ENCODE data around the gene RBFOX1. TPM values are rescaled to one million over a fixed set of nuclear protein-coding genes. Genes with fewer than 3 reads are reported as not detected.
"Not testable (repeated sequence)": the region's sequence is repeated elsewhere in the genome, so short reads cannot be mapped to it uniquely, and the experiment has no call there.

RBFOX1 gene
- total RNA-seq, 1 donor from 2014 or later, result not detected

GRCh38 chr16:7501868-7502267, 169.2 kb downstream of the RBFOX1 start:
- H3K9me3 Mint-ChIP-seq (ENCODE audit: low read depth), result peaks cover 47% of the 10 kb centered on the region
- no peaks in the 10 kb centered on the region for H3K36me3 Mint-ChIP-seq (ENCODE audit: low read depth)
- no peak overlapping the region for H3K27ac Mint-ChIP-seq (ENCODE audit: unreplicated experiment)

GRCh38 chr16:7502591-7503157, 170.0 kb downstream of the RBFOX1 start:
- H3K36me3 Mint-ChIP-seq (ENCODE audit: low read depth); H3K27ac Mint-ChIP-seq (ENCODE audit: unreplicated experiment); H3K4me3 Mint-ChIP-seq (ENCODE audit: unreplicated experiment); H3K27me3 Mint-ChIP-seq (ENCODE audit: low read depth); DNase-seq (ENCODE audit: low spot score); H3K4me1 Mint-ChIP-seq (ENCODE audit: low read depth): not testable (repeated sequence)
- peaks cover 47% of the 10 kb centered on the region for H3K9me3 Mint-ChIP-seq (ENCODE audit: low read depth)

More at GRCh38 chr16:7501868-7502267, 169.2 kb downstream of the RBFOX1 start:
- no peak for DNase-seq (ENCODE audit: low spot score)
- Mint-ChIP-seq H3K4me3 (ENCODE audit: unreplicated experiment) (no peak overlapping the region), H3K27me3 (ENCODE audit: low read depth) (no peaks in the 10 kb centered on the region), H3K4me1 (ENCODE audit: low read depth) (no peaks in the 10 kb centered on the region)
- TF ChIP-seq CTCF (IDR thresholded peaks at IDR 0.05), result no peak

- DNase-seq (ENCODE audit: low spot score), result no peak
- Mint-ChIP-seq H3K4me3 (ENCODE audit: unreplicated experiment) (no peak overlapping the region), H3K9me3 (ENCODE audit: low read depth) (peaks cover 51% of the 10 kb centered on the region), H3K27ac (ENCODE audit: unreplicated experiment) (no peak overlapping the region), H3K4me1 (ENCODE audit: low read depth) (no peaks in the 10 kb centered on the region), H3K36me3 (ENCODE audit: low read depth) (no peaks in the 10 kb centered on the region), H3K27me3 (ENCODE audit: low read depth) (no peaks in the 10 kb centered on the region)
- TF ChIP-seq CTCF (IDR thresholded peaks at IDR 0.05), result no peak
Measured at GRCh38 chr16:7503666-7504065, 171.0 kb downstream of the RBFOX1 start.

- Mint-ChIP-seq H3K27me3 (ENCODE audit: low read depth) (no peaks in the 10 kb centered on the region), H3K9me3 (ENCODE audit: low read depth) (peaks cover 48% of the 10 kb centered on the region), H3K36me3 (ENCODE audit: low read depth) (no peaks in the 10 kb centered on the region), H3K4me3 (ENCODE audit: unreplicated experiment) (no peak overlapping the region), H3K27ac (ENCODE audit: unreplicated experiment) (no peak overlapping the region), H3K4me1 (ENCODE audit: low read depth) (no peaks in the 10 kb centered on the region)
- no peak for DNase-seq (ENCODE audit: low spot score)
- no peak for TF ChIP-seq CTCF (IDR thresholded peaks at IDR 0.05)
Measured at GRCh38 chr16:7504844-7505243, 172.2 kb downstream of the RBFOX1 start.

- Mint-ChIP-seq H3K9me3 (ENCODE audit: low read depth) (peaks cover 50% of the 10 kb centered on the region), H3K4me1 (ENCODE audit: low read depth) (no peaks in the 10 kb centered on the region), H3K27me3 (ENCODE audit: low read depth) (no peaks in the 10 kb centered on the region), H3K36me3 (ENCODE audit: low read depth) (no peaks in the 10 kb centered on the region), H3K4me3 (ENCODE audit: unreplicated experiment) (no peak overlapping the region), H3K27ac (ENCODE audit: unreplicated experiment) (no peak overlapping the region)
- no peak for DNase-seq (ENCODE audit: low spot score)
- TF ChIP-seq CTCF (IDR thresholded peaks at IDR 0.05), result no peak
Measured at GRCh38 chr16:7505495-7505894, 172.8 kb downstream of the RBFOX1 start.

GRCh38 chr16:7506363-7506762, 173.7 kb downstream of the RBFOX1 start:
- Mint-ChIP-seq H3K4me3 (ENCODE audit: unreplicated experiment) (no peak overlapping the region), H3K27me3 (ENCODE audit: low read depth) (no peaks in the 10 kb centered on the region), H3K9me3 (ENCODE audit: low read depth) (peaks cover 45% of the 10 kb centered on the region), H3K36me3 (ENCODE audit: low read depth) (no peaks in the 10 kb centered on the region), H3K27ac (ENCODE audit: unreplicated experiment) (no peak overlapping the region), H3K4me1 (ENCODE audit: low read depth) (no peaks in the 10 kb centered on the region)
- TF ChIP-seq CTCF (IDR thresholded peaks at IDR 0.05), result no peak
- no peak for DNase-seq (ENCODE audit: low spot score)

All from chondrocyte (in vitro differentiated cells).